CD4-positive, alpha-beta T cell treated with Interleukin-17A for 1 hour (primary cell): ENCODE measurements around the gene DVL1.

Experiments used
- DNase-seq: peaks from one replicate; pipeline ENCODE4 v3.0.0-alpha.2; 2020

DVL1 gene

DNA sequence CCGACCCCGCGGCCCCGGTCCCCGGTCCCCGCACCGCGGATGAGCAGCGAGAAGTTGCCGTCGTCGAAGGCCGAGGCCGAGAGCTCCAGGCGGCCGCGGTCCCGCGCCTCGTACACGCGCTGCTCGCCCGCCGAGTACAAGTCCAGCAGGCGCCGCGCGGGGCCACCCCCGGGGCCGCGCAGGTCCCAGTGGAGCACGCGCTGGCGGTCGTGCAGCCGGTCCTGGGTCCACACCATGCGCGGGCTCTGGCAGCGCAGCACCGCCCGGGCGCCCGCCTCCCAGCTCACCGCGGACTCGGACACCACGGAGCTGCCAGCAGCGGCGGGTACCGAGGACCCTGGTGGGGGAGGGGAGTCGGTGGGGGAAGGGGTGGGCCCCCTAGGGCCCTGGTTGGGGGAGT is 6.2 kb upstream of the DVL1 start:
- no peak for DNase-seq

GRCh38 chr1:1354271-1355247 is 5.3 kb upstream of the DVL1 start:
- peak; percentile 28 for DNase-seq

- DNase-seq: no peak
These were observed 4.4 kb upstream of the DVL1 start for GRCh38 chr1:1353389-1354151.

DNA sequence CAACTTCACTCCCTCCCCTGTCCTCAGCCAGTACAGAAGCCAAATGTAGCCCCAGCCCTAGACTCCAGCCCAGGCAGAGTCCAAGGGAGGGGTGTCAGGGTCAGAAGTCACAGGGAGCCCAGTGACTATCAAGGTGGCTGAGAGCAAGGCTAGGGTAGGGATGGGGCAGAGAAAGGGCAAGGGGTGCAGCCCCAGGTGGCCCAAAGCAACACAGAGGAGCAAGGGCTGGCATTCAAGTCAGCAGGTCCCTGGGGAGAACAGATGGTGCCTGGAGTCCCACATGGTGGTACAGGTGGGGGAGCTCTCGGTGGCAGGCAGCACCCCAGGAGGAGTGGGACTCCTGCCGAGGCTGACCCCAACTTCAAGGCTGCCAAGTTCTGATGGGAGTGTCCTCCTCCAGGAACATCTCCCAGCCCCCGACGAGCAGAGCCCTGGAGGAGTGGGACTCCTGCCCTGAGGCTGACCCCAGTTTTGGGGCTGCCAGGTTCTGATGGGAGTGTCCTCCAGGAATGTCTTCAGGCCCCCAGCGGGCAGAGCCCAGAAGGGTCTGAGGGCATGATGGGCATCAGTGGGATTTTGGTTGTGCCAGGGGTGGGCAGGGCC is 3.7 kb upstream of the DVL1 start:
- no peak for DNase-seq

DNA sequence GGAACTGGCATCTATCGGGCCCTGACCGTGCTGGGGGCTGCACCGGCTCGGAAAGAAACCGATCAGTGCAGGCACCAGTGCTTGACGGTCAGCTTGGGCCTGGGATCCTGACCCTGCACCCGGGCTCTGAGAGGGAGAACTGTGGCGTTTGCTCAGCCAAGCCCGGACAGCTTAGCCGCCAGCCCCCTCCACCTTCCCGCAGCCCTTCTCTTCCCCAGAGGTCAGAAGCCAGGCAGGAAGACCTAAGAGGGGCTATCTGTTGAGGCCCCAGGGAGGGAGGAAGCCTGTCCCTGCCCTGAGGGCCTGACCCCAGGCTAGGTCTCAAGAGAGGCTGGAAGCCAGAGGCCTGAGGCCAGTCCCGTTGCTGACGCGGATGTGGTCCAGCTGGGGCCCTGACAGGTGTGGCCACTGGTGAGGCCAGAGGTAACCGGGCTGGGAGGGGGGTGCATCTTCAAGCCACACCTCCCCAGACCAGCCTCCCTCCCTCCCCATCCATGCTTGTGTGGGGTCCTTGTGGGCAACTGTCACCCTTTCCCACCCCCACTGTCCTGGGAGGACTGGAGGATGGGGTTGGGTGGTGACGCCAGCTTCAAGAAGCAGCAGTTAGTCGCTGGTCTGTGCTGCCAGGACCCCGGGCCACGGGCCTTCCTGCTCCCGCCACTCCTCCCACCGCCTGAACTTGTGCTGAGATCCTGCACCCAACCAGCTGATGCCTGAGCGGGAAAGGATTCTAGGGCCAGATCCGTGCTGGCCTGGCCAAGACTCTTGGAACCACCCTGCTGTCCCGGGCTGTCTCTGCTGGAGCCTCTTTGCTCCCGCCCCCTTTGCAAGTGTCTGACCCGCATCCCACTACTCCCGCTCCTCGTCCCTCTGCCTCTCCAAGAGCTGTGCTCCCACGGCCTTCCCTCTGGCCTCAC is 2.6 kb upstream of the DVL1 start:
- no peak for DNase-seq

DNA sequence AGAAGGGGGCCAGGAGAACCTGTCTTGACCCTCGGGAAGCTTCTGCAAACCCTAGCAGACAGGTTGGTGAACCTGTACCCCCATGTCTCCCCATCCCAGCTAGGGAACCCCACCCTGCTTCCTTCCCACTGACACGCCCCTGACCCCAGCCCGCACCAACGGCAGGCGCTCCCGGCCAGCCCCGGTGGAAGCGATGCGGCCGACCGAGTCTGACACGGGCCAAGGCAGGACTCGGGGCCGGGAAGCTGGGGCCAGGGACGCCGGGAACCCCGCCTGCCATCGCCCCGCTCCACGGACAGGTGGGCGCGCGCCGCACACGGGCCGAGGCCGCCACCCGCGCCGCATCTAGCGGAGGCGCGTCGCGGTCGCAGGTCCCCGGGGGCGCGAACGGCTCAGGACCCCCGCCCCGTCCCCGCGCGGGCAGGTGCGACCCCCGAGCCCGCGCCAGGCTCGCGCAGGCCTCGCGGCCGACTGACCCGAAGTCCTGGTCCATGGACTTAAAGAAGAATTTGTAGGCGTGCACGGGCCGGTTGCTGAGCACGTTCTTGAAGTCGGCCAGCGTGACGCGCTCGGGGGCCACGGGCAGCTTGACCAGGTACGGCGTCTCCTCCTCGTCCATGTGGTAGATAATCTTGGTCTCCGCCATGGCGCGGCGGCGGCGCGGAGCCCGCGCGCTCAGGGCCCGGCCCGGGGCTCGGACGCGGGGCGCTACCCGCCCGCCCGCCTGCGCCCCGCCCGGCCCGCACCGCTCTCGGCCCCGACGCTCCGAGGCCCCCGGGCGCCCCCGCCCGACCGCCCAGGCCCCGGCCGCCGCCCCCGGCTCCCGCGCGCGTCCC is 580 bp downstream of the DVL1 start:
- DNase-seq: no peak

GRCh38 chr1:1347663-1348419 is 1.4 kb downstream of the DVL1 start:
- no peak for DNase-seq

DNA sequence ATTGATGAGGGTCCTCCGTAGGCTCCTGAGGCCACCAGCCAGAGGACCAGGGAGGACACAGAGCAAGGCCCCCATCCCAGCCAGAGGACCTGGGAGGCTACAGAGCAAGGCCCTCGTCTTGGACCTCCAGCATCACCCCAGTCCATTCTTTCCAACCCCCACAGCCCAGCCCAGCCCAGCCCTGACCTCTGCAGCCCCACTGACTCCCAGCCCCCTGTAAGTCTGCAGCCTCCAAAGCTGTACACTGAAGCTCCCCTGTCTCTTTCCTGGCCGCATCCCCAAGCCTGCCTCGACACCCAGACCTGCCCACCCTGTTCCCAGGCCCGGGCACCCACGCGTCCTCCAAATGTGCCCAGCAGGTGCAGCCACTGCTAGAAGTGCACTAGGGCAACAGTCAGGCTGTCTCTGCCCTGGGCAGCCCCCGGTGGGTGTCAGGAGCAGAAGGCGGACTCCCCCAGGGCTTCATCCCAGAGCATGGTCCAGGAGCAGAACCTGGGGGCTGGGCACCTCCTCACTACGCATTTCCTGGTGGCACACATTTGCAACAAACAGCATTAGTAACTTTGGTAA is 2.1 kb downstream of the DVL1 start:
- DNase-seq: no peak

GRCh38 chr1:1346501-1346890 is 2.7 kb downstream of the DVL1 start:
- no peak for DNase-seq

DNA sequence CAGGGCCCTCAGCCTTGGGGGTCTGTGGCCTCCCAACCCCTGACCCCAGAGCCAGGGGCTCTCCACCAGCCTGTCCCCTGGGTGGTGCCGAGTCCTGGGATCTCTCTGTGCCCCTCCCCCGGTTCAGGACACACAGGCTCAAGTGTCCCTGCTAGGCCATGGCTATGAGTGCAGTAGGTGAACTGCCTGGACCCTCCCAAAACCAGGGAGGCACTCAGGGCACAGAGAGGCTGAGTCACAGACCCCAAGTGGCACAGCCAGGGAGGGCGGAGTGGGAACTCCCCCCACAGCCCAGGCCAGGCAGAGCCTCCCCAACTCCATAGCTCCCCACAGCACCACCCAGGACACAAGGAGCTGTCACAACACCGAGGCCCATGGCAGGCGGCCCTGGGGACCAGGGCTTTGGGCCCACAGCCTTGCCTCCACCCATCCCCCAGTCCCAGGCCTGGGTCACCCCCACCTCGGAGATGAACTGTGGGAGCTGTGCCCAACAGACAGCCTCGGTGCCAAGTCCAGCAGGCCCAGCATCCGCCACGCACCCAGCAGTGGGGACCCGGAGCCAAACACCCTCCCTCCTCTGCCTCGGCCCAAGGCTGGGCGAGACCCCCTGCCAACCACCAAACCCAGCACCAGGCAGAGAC is 3.2 kb downstream of the DVL1 start:
- no peak for DNase-seq

DNA sequence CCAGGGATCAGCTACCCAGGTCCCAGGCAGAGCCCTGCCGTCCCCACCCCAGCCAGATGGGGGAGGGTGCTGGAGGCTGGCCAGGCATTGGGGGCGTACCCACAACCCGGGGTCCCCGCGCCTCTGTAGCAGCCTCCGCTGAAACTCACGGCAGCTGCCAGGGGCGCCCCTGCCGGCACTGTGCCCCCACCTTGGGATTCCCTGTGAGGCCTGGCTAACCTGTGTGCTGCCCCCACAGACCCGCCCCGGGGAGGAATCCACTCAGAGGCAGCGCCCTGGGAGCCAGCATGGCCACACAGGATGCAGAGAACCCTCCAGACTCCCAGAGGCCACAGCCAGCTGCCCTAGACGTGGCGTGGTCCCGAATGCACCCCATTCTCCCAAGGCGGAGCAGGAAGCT is 3.8 kb downstream of the DVL1 start:
- no peak for DNase-seq

- no peak for DNase-seq
These were observed 4.4 kb downstream of the DVL1 start for GRCh38 chr1:1344655-1345361.

DNA sequence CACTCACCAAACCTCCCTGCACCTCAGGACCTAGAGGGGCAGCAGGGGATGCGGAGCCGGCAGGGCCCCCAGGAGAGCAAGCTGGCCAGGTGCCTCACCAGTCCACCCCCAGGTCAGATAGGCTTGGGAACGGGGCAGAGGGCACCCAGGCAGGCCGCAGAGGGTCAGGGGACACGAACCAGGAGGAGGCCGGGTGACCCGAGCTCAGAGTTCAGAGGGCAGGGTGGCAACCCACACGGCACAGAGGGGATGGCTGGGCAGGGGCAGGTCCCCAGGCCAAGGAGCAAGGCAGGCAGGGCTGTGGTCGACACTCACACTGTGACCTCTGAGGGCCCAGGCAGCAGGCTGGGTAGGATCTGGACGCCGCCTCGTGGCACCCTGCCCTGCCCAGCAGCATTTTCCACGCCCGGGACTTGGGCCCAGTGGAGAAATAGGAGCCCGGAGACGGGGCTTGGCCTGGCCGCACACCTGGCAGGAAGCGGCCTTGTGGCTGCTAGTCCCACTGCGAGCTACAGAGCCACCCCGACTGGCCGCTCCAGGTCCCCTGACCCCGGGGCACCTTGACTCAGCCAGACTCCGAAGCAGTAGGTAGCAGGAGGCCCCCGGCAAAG is 5.3 kb downstream of the DVL1 start:
- DNase-seq: no peak

DNA sequence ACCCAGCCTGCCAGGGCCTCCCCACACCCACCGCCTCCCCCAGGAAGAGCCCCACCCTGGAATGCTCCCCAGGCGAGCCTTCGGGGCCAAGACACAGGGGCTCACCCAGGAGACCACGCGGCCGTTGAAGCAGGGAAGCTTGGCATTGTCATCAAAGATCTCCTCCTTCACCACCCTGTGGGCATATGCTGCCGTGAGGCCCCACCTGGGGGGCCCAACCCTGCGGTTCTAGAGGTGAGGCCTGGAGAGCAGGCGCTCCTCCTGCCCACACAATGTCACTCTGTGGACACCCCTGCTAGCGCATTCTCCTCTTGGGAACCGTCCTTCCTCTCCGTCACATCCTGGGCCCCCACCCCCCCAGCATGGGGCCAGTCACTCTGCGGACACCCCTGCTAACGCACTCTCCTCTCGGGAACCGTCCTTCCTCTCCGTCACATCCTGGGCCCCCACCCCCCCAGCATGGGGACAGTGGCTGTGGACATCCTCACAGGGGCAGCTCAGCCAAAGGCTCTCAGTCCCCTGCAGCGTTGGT is 6.6 kb downstream of the DVL1 start:
- no peak for DNase-seq

GRCh38 chr1:1342061-1342562 is 7.1 kb downstream of the DVL1 start:
- DNase-seq: no peak

- DNase-seq: no peak
These were observed 7.6 kb downstream of the DVL1 start for GRCh38 chr1:1341549-1342021.

- no peak for DNase-seq
These were observed 8.2 kb downstream of the DVL1 start for GRCh38 chr1:1340791-1341548.
